Gastroesophageal sphincter (tissue), 3 donors: ENCODE measurements around the gene PBX1.

Source experiments
- EP300 ChIP-seq: sonication (generic); formaldehyde crosslinking; IDR thresholded peaks from one replicate; pipeline ENCODE4 v1.6.1; 2017; ENCODE audit warnings: antibody characterized with exemption, mild to moderate bottlenecking
- POLR2A ChIP-seq, 2 donors: fragments of 450-650 bp; IDR thresholded peaks; one replicate each; pipeline ENCODE4 v1.6.1; 2017; ENCODE audit warnings: antibody characterized with exemption in 2 of 2, mild to moderate bottlenecking in 2 of 2, moderate library complexity in 1 of 2
- POLR2AphosphoS5 ChIP-seq: sonication (generic); formaldehyde crosslinking; IDR thresholded peaks from one replicate; pipeline ENCODE4 v1.6.1; 2017; ENCODE audit warnings: antibody characterized with exemption
- TF ChIP-seq, protein P1 (sequence below), 4 experiments: fragments of 200-600 bp in 2 of 4; fragments of 450-650 bp in 2 of 4; sonication (generic) in 1 of 4; IDR thresholded peaks; one replicate each; pipeline ENCODE4 v1.5.1; 2017 to 2019; ENCODE audit warnings: antibody characterized with exemption in 4 of 4, mild to moderate bottlenecking in 2 of 4, moderate library complexity in 2 of 4

DNA sequence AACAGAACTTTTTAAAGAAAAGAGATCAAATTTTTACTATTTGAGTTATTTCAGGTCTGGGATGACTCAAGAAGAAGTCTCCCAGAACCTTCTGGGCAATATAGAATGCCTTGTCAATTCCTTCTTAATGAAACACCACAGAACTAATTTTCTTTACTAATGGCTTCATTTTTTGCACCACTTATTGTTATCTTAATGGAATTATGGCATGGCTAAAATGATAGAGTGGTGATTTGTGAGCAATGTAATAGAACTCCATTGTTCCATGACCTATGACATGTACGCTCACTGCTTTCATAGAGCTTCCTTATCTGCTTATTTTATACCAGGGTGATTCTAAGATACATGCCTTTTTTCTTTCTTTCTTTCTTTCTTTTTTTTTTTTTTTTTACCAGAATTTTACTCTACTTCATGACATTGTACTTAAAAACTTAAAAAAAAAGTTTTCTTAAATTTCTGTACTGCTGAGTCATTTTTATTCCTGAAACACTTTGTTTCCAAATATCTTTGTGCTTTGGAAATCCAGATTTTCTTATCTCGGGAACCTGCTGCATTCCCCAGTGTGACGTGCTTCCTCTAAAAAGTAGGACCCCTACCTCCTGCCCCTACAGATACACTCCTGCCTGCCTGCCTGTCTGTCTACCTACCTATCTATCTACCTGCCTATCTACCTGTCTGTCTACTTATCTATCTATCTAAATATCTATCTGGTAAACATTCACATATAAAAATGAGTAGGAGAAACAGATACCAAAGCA, 284.9 kb downstream of the PBX1 start:
- TF ChIP-seq, protein P1, sequence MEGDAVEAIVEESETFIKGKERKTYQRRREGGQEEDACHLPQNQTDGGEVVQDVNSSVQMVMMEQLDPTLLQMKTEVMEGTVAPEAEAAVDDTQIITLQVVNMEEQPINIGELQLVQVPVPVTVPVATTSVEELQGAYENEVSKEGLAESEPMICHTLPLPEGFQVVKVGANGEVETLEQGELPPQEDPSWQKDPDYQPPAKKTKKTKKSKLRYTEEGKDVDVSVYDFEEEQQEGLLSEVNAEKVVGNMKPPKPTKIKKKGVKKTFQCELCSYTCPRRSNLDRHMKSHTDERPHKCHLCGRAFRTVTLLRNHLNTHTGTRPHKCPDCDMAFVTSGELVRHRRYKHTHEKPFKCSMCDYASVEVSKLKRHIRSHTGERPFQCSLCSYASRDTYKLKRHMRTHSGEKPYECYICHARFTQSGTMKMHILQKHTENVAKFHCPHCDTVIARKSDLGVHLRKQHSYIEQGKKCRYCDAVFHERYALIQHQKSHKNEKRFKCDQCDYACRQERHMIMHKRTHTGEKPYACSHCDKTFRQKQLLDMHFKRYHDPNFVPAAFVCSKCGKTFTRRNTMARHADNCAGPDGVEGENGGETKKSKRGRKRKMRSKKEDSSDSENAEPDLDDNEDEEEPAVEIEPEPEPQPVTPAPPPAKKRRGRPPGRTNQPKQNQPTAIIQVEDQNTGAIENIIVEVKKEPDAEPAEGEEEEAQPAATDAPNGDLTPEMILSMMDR (IDR thresholded peaks at IDR 0.05), result no peak
- TF ChIP-seq POLR2AphosphoS5 (no peak), EP300 (no peak), POLR2A (IDR thresholded peaks at IDR 0.05) (no peak)
